OCI-M1 (cell line): ENCODE data around the gene OR52M1.
A peak's percentile ranks its signal among the peaks of the same experiment; 100 is the strongest.
"Not testable (repeated sequence)": the region's sequence is repeated elsewhere in the genome, so short reads cannot be mapped to it uniquely, and the experiment has no call there.

Source experiments
- DNase-seq: peaks from one replicate; lab custom pipeline; 2025; lab: John Stamatoyannopoulos, UW

Gene OR52M1

DNA sequence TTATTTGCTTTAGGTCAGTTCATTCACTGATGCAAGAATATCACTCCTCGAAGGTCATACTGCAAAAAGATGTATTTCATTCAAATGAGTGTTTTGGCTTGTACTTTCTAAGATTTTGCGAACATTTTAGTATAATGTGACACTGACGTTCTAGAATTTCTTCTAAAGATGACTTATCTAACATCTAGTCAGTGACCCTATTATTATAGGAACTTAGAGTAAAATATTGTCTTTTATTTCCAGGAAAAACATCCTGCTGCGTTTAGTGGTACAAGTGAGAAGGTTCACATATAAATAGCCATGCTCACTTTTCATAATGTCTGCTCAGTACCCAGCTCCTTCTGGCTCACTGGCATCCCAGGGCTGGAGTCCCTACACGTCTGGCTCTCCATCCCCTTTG, at the start of gene OR52M1:
OR52M1 (plus strand) TSS at position 301 of the 400 bp plus-strand sequence; CDS start at position 301, 0 bp downstream.
- no peak for DNase-seq

- no peak for DNase-seq
Observed at GRCh38 chr11:4495487-4495886, 49.5 kb upstream of the OR52M1 start.

- no peak for DNase-seq
Observed at GRCh38 chr11:4495986-4496385, 49.0 kb upstream of the OR52M1 start.

DNA sequence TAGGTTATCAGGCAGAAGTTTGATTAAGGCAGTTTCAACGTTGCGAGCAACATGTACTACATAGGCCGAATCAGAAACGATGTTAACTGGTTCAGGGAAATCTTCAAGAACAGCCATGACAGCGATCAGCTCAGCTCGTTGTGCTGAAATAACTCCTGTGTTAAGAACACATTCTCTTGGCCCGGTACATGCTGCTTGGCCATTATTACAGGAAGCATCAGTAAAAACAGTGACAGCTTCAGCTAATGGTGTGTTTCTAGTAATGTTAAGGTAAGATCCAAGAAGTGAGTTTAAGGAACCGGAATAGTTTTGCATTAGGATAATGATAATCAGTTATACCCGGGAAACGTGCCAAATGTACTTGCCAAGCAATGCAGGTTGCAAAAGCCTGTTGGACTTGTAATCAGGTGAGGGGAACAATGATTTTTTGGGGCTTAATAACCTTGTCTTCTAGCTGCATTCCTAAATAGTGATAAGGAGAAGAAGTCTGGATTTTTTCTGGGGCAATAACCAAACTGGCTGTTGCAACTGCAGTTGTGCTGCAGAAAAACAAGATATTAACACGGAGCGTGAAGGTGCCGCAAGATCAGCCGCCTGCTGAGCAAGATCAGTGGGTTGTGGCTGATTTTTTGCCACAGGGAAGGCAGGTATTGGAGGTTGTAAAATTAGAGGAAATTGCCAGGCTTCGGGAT, 48.3 kb upstream of the OR52M1 start:
- no peak for DNase-seq

DNA sequence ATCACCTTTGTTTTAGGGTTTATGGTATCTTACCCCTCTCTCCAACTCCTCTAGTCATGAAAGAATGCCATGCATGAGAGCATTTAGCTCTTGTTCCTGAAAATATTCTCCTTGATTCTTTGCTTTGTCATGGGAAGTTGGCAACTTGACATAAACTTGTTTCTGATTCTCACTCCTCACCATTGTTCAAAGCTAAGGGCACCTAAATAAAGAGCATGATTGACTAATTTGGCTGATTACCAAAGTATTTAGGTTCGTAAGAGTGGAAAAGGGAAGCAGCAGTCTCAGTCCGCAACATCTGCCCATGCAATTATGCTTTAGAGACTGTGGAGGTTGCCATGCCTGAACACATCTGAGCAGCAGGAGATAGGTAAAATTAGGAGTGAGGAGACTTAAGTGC, 36.1 kb upstream of the OR52M1 start:
- DNase-seq = no peak

- DNase-seq = no peak
Observed at GRCh38 chr11:4511282-4512245, 33.4 kb upstream of the OR52M1 start.

- no peak for DNase-seq
Observed at GRCh38 chr11:4514196-4514595, 30.8 kb upstream of the OR52M1 start.

- no peak for DNase-seq
Observed at GRCh38 chr11:4522339-4522738, 22.7 kb upstream of the OR52M1 start.

DNA sequence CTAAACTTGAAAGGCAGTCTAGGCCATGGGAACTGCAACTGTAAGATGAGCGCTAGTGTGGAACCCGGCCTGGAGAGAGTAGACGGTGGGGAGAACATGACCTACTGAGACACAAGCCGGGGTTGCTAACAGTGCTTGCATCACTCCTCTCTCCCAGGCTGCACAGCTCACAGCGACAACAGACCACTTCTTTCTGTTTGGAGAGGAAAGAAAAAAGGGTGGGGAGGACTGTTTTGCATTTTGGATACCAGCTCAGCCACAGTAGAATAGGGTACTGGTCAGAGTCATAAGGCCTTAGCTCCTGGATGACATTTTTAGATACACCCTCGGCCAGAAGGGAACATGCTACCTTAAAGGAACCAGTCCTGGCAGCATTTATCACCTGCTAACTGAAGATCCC, 22.2 kb upstream of the OR52M1 start:
- DNase-seq = no peak

DNA sequence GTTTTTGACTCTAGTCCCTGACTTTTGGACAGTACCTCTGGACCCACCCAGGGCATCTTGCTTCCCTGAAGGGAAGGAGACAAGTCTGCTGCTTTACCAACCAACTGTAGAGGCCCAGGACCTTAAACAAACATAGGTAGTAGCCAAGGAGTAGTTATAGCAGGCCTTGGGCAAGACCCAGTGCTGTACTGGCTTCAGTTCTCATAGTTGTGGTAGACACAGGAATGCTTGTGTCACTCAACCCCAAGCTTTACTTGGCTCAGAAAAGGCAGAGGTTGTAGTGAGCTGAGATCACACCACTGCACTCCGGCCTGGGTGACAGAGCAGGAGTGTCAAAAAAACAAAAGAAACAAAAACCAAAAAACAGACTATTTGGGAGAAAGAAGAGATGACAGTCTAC, 21.3 kb upstream of the OR52M1 start:
- DNase-seq = no peak

DNA sequence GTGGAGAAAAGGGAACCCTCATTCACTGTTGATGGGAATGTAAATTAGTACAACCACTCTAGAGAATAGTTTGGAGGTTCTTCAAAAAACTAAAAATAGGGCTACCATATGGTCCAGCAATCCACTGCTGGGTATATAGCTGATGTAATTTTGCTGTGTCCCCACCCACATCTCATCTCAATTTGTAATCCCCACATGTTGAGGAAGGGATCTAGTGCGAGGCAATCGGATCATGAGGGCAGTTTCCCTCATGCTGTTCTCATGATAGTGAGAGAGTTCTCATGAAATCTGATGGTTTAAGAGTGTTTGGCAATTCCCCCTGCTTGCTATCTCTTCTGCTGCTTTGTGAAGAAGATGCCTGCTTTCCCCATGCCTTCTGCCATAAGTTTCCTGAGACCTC, 17.1 kb upstream of the OR52M1 start:
- no peak for DNase-seq

DNA sequence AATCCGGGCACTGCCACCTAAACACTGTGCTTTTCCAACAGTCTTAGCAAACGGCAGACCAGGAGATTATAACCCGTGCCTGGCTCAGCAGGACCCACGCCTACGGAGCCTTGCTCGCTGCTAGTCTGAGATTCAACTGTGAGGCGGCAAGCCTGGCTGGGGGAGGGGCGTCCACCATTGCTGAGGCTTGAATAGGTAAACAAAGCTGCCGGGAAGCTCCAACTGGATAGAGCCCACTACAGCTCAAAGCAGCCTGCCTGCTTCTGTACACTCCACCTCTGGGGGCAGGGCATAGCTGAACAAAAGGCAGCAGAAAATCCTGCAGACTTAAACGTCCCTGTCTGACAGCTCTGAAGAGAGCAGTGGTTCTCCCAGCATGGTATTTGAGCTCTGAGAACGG, 13.3 kb upstream of the OR52M1 start:
- not testable (repeated sequence) for DNase-seq

DNA sequence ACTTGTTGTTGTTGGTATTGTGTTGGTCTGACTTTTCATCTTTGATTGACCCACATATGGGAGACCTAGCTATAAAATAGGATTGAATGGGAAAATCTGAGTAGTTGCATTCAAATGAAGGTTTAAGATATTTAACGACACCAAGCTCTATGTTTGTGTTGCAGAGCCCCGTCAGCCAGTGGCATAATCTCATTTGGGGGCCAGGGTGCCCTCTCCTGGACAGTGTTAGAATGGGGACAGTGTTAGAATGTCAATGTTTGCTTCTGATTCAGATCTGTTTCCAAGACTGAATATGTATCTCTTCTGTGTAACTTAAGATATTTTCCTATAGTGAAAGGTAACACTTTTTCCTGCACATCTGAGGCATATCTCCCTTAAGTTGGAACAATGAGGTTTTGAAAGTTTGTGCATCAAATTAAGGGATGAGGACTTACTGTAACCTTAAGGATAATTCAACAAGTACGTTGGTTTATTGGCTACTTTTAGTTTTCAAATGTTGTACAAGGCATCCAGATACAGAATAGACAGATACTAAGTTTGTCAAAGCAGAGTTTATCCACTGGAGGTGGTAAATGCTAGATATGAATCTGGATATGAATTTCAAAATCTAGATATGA, 5.3 kb upstream of the OR52M1 start:
- DNase-seq = peak; percentile 66

DNA sequence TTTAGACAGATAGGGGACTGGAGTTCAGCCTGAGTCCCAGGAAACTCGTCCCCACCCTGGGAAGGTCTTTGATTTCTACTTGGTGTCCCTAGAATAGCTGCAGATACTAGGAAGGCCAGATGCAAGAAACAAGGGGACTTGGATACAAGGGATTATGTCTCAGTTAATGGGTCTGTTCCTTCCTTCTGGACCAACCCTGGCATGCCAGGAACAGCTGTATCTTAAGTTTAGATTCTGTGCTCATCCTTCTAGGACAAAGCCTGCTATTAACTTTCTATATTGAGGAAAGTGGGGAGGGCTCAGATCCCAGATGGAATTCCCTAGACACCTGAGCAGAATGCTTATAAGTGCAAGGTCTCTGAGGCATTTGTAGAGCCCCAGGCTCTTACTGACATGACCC, 3.9 kb upstream of the OR52M1 start:
- no peak for DNase-seq

DNA sequence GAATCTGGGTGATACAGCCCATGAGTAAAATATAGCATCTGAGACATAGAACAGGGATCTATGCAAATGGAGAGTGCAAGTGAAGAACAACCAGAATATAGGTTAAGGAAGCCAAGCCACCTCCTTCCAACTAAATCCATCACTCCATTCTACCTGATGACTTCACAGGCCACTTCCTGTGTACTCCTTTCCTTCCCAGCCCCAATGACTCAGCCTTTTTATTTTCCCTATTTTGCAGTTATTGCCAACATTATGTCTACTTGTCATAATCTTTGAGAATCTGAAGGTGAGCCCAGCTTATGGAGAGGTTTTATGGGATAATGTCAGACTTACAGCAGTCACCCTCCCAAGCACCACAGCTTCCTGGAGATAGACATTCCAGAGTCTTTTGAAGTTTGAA, 1.4 kb upstream of the OR52M1 start:
- no peak for DNase-seq

DNA sequence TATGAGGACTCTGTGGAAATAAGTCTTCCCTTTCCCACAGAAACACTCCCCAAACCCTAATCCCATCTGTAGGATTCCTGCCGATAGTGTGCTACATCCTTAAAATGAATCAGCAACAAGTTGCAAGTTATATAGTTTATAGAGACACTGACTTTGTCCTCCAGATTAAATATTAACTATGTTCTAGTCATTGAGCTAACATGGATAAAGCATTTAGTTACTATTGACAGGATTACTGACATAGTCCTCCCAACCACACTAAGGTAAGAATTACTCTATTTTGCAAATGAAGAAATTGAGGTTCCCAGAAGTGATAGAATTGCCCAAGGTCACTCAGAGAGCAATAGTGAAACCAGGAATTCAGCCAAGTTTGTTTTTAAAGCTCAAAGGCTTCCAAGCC, 1.9 kb downstream of the OR52M1 start:
- DNase-seq = no peak

DNA sequence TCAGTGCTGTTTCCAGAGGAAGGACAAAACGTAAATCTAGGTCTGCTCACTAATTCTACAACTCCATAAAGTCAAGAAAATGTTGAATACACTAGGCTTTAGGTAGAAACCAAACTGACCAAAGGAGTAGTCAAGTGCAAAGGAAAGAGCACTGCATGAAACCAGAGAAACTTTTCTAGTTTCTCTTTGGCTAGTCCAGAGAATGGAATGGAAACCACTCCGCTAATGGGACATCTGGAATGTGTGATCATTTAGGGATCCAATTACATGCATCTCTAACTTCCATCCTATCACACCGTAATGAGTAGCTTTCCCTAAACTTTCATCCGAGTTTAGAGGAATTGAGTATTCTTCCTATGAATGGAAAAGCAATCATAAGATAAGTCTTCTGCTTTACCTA, 2.4 kb downstream of the OR52M1 start:
- DNase-seq = no peak

- no peak for DNase-seq
Observed at GRCh38 chr11:4551346-4551979, 6.5 kb downstream of the OR52M1 start.

DNA sequence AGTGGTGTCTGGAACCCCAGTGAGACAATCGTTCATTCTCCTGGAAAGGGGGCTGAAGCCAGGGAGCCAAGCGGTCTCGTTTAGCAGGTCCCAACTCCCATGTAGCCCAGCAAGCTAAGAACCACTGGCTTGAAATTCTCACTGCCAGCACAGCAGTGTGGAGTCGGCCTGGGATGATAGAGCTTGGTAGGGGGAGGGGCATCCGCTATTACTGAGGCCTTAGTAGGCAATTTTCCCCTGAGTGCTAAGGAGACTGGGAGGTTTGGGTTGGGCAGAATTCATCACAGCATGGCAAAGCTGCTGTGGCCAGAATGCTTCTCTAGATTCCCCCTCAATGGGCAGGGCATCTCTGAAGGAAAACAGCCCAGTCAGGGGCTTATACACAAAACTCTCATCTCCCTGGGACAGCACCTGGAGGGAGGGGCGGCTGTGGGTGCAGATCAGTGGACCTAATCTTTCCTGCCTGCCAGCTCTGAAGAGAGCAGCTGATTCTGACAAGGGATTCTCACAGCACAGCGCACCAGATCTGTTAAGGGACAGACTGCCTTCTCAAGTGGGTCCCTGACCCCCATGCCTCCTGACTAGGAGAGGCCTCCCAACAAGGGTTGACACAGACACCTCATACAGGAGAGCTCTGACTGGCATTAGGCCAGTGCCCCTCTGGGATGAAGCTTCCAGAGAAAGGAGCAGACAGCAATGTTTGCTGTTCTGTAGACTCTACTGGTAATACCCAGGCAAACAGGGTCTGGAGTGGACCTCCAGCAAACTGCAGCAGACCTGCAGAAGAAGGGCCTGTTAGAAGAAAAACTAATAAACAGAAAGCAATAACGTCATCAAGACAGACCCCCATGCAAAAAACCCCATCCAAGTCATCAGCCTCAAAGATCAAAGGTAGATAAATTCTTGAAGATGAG, 14.8 kb downstream of the OR52M1 start:
- no peak for DNase-seq

GRCh38 chr11:4560467-4560866, 15.5 kb downstream of the OR52M1 start:
- DNase-seq = no peak

- no peak for DNase-seq
Observed at GRCh38 chr11:4565371-4565770, 20.4 kb downstream of the OR52M1 start.
